ENCODE data around the gene GMEB1. TPM values are rescaled to one million over a fixed set of nuclear protein-coding genes. Genes with fewer than 3 reads are reported as not detected.
"Not testable (repeated sequence)": the region's sequence is repeated elsewhere in the genome, so short reads cannot be mapped to it uniquely, and the experiment has no call there.

GMEB1 gene
- polyA plus RNA-seq, 4 donors = 14.8 to 19.4 (median 17.3) TPM

- DNase-seq (ENCODE audit: low read depth in 4 of 4, low spot score in 3 of 4) = no peak
Measured at GRCh38 chr1:28671254-28671780, 2.7 kb downstream of the GMEB1 start.

- DNase-seq (ENCODE audit: low read depth in 4 of 4, low spot score in 3 of 4) = not testable (repeated sequence)
Measured at GRCh38 chr1:28672971-28673370, 4.4 kb downstream of the GMEB1 start.

GRCh38 chr1:28675924-28676257 lies 7.3 kb downstream of the GMEB1 start:
- DNase-seq (ENCODE audit: low read depth in 4 of 4, low spot score in 3 of 4) = no peak

GRCh38 chr1:28680151-28680550 lies 11.6 kb downstream of the GMEB1 start:
- no peak for DNase-seq (ENCODE audit: low read depth in 4 of 4, low spot score in 3 of 4)

GRCh38 chr1:28682840-28683239 lies 14.3 kb downstream of the GMEB1 start:
- DNase-seq (ENCODE audit: low read depth in 4 of 4, low spot score in 3 of 4) = no peak

GRCh38 chr1:28684937-28685336 lies 16.4 kb downstream of the GMEB1 start:
- no peak for DNase-seq (ENCODE audit: low read depth in 4 of 4, low spot score in 3 of 4)

- DNase-seq (ENCODE audit: low read depth in 4 of 4, low spot score in 3 of 4) = not testable (repeated sequence)
Measured at GRCh38 chr1:28691627-28692026, 23.0 kb downstream of the GMEB1 start.

GRCh38 chr1:28703629-28704028 lies 35.0 kb downstream of the GMEB1 start:
- no peak for DNase-seq (ENCODE audit: low read depth in 4 of 4, low spot score in 3 of 4)

- DNase-seq (ENCODE audit: low read depth in 4 of 4, low spot score in 3 of 4) = no peak
Measured at GRCh38 chr1:28716336-28716735, 47.8 kb downstream of the GMEB1 start.

GRCh38 chr1:28718166-28718565 lies 49.6 kb downstream of the GMEB1 start:
- DNase-seq (ENCODE audit: low read depth in 4 of 4, low spot score in 3 of 4) = no peak

- no peak for DNase-seq (ENCODE audit: low read depth in 4 of 4, low spot score in 3 of 4)
Measured at GRCh38 chr1:28718586-28719331, 50.2 kb downstream of the GMEB1 start.

- no peak for DNase-seq (ENCODE audit: low read depth in 4 of 4, low spot score in 3 of 4)
Measured at GRCh38 chr1:28719332-28719619, 50.7 kb downstream of the GMEB1 start.

- no peak for DNase-seq (ENCODE audit: low read depth in 4 of 4, low spot score in 3 of 4)
Measured at GRCh38 chr1:28720376-28720775, 51.8 kb downstream of the GMEB1 start.

- not testable (repeated sequence) for DNase-seq (ENCODE audit: low read depth in 4 of 4, low spot score in 3 of 4)
Measured at GRCh38 chr1:28721927-28722326, 53.3 kb downstream of the GMEB1 start.

GRCh38 chr1:28725365-28725764 lies 56.8 kb downstream of the GMEB1 start:
- not testable (repeated sequence) for DNase-seq (ENCODE audit: low read depth in 4 of 4, low spot score in 3 of 4)

GRCh38 chr1:28735961-28736449 lies 67.4 kb downstream of the GMEB1 start:
- DNase-seq (ENCODE audit: low read depth in 4 of 4, low spot score in 3 of 4) = peak in 1 of 4 donors; percentile 18

- peak; percentile 94 to 97 (median 96) for DNase-seq (ENCODE audit: low read depth in 4 of 4, low spot score in 3 of 4)
Measured at GRCh38 chr1:28736450-28737306, 68.1 kb downstream of the GMEB1 start, which contains the start of gene YTHDF2. YTHDF2 (plus strand) TSS chr1:28736940; CDS start chr1:28737121, 181 bp downstream.

- DNase-seq (ENCODE audit: low read depth in 4 of 4, low spot score in 3 of 4) = peak; percentile 33 to 46 (median 41)
Measured at GRCh38 chr1:28737307-28738132, 68.9 kb downstream of the GMEB1 start.

GRCh38 chr1:28740118-28740517 lies 71.5 kb downstream of the GMEB1 start:
- no peak for DNase-seq (ENCODE audit: low read depth in 4 of 4, low spot score in 3 of 4)

GRCh38 chr1:28744184-28744583 lies 75.6 kb downstream of the GMEB1 start:
- DNase-seq (ENCODE audit: low read depth in 4 of 4, low spot score in 3 of 4) = no peak

All from left renal pelvis (tissue), 4 donors.